ENCODE measurements around the gene GALNS.
"Not testable (repeated sequence)": the region's sequence is repeated elsewhere in the genome, so short reads cannot be mapped to it uniquely, and the experiment has no call there.

GALNS gene

GRCh38 chr16:88805887-88806393, 50.8 kb downstream of the GALNS start:
- no peak for DNase-seq (ENCODE audit: low read depth in 2 of 3, low spot score in 1 of 3)

GRCh38 chr16:88805340-88805715, 51.4 kb downstream of the GALNS start:
- no peak for DNase-seq (ENCODE audit: low read depth in 2 of 3, low spot score in 1 of 3)

DNA sequence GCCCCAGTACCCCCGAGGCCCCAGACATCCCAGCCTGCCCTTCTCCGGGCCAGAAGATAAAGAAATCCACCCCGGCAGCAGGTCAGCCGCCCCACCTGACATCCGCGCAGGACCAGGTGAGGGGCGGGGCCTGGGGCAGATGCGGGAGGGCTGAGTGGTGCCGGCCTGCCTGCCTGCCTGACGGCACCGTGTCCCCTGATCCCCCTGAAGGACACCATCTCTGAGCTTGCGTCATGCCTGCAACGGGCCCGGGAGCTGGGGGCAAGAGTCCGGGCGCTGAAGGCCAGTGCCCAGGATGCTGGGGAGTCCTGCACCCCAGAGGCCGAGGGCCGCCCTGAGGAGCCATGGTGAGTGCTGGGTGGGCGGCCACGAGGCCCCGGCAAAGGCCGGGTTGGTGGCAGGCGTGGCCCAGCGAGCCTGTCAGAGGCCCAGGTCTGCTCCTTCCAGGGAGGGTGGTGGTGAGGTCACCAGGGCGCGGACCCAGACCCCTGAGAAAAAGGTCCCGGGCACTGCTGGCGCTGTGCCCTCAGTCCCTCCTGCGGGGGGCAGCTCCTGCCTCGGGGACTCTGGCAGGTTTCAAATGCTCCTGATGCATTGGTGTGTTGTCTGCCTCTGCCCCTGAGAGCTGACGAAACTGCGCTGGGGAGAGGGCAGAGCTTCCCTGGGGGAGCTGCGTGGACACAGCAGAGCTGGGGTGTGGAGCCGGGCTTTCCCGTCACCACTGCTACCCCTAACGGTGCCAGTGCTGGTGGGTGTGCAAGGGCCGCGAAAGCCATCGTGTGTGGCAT, 52.0 kb downstream of the GALNS start:
- DNase-seq (ENCODE audit: low read depth in 2 of 3, low spot score in 1 of 3): no peak

- no peak for DNase-seq (ENCODE audit: low read depth in 2 of 3, low spot score in 1 of 3)
These were observed 52.6 kb downstream of the GALNS start for GRCh38 chr16:88804173-88804551.

DNA sequence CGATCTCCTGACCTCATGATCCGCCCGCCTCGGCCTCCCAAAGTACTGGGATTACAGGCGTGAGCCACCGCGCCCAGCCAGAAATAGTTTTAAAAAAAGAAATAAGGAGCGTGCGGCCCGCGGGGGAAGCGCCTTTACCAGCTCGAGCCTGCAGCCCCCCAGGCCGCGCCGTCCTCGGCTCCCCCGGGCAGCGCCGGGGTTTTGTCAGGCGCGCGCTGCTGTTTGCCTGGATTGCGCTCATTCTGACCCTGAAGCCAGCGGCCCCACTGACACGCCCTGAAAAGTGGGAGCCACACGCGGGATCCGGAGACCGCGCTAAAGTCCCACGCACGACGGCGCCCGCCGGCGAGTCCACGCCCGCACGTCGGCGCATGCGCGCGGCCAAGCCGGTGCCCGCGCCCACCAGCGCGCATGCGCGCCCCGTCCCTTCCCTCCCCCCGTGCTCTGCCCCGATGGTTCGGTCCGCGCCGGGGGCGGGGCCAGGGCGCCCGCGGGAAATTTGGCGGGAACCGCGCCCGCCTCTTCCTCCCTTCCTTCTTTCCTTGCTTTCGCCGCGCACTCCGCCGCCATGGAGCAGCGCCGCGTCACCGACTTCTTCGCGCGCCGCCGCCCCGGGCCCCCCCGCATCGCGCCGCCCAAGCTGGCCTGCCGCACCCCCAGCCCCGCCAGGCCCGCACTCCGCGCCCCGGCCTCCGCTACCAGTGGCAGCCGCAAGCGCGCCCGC, 53.3 kb downstream of the GALNS start, which contains the start of gene CDT1:
CDT1 (plus strand) TSS at position 526 of the 724 bp plus-strand sequence; CDS start at position 569, 43 bp downstream.
- DNase-seq (ENCODE audit: low read depth in 2 of 3, low spot score in 1 of 3): peak; percentile 78 to 81 (median 80)

DNA sequence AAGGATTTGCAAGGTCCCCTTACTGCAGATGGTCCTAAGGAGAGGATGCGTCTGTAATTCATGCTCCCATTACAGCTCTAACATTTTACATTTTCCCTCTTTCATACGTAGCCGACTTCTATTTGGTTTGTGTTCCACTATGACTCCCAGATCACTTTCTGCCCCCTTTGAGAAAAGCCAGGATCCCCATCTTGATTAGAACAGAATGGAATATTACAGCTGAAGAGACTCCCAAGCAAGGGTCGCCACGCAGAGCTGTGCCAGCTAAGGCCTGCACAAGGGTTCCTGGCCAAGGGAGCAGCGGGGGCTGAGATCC, 56.5 kb downstream of the GALNS start:
- DNase-seq (ENCODE audit: low read depth in 2 of 3, low spot score in 1 of 3): no peak

DNA sequence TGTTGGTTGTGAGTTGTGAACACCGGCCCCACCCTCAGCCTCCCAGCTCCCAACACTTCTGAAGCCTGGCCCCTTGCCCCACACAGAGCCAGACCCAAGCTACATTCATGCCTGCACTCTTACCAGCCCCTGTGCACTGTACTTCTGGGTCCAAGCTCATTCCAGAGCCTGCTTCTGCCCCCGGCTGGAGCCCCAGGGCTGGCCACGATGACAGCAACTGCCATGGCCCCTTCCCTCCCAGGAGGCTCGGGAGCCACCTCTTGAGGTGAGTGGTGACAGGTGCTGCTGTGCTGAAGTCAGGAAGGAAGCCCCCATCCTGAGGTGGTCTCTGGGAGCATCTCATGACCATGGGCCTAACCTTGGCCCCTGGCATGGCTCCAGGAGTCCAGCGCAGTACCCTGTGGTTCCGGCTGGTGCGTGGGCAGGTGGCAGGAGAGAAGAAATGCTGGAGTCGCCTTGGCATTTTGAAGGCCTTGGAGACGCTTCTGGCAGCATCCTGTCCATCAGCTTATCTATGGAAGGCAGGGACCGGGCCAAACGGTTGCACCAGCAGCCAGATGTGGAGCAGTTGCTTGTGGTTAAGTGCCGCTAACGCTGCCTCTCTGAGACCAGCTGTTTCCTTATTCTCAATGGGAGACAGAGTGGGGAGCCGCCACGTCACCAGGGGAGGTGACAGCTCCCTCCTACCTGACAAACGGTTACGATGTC, 57.0 kb downstream of the GALNS start:
- no peak for DNase-seq (ENCODE audit: low read depth in 2 of 3, low spot score in 1 of 3)

DNA sequence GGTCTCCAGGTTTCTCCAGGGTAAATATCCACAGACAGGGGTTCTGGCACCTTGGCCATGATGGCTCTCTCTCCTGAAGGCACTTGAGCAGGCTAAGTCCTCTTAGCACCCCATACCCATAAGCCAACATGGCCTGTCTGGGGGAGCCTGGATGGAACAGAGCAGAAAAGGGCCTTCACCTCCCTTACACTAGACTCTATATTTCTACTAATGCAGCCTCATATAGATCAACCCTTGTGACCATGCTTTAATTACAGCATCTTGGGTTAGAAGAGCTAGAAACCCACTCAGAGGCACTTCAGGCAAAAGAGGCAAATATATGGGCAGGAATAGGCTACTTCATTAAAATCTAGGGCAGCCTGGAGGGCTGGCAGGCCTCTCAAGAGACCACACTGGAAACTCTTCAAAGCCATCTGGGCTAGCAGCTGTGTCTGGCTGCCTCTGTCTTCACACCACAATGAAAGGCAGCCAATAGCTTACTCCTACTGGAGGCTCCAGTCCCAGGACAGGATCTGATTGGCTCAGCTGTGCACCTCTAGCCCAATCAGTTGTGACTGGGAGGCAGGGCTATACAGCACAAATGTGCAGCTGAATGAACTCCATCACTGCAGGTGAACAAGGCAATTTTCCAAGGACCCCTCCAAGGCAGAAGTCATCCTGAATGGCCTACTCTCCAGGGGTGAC, 57.8 kb downstream of the GALNS start:
- no peak for DNase-seq (ENCODE audit: low read depth in 2 of 3, low spot score in 1 of 3)

GRCh38 chr16:88798073-88798472, 58.7 kb downstream of the GALNS start:
- no peak for DNase-seq (ENCODE audit: low read depth in 2 of 3, low spot score in 1 of 3)

DNA sequence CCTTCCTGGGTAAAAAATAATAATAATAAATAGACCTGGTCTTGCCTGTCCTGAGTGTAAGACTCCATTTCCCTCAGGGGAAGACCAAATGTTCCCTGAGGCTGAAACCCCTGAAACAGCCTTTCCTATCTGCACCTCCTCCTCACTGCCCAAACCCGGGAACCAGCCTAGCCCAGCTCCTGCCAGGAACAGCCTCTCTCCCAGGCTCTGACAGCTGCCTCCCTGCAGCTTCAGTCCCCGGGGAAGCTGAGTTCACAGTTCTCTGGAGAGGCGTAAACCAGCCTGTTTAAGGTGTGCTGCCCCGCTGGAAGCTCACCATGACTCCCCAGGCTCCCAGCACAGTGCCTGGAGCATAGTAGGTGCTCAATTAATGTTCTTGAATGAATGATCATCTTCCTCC, 60.5 kb downstream of the GALNS start:
- DNase-seq (ENCODE audit: low read depth in 2 of 3, low spot score in 1 of 3): no peak

DNA sequence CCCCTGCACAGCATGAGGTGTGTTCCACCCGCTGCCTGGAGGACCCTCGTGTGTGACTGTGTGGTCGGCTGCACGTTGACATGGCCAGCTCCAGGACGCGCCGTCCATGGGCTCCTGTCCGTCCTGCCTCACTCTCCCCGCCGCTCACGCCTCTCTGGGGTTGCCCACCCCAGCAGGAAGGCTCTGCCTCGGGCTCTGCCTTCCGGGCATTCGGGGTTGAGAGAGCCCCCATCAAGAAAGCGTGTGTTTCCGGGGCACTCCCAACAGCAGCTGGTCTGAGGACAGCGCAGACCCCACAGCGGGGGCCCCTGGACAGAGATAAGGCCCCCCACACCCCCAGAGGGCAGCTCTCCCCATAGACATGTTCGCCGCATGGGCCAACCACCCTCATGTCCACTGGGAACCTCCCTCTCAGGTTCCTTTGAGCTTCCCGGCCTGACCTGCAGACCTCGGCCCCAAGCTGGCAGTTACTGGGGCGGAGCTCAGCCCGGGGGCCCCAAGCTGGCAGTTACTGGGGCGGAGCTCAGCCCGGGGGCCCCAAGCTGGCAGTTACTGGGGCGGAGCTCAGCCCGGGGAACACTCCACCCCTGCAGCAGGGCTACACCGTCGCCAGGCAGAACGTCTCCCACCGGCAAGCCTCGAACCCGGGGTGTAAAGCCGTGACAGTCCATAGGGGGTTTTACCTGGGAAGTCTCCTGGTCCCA, 63.3 kb downstream of the GALNS start:
- no peak for DNase-seq (ENCODE audit: low read depth in 2 of 3, low spot score in 1 of 3)

DNA sequence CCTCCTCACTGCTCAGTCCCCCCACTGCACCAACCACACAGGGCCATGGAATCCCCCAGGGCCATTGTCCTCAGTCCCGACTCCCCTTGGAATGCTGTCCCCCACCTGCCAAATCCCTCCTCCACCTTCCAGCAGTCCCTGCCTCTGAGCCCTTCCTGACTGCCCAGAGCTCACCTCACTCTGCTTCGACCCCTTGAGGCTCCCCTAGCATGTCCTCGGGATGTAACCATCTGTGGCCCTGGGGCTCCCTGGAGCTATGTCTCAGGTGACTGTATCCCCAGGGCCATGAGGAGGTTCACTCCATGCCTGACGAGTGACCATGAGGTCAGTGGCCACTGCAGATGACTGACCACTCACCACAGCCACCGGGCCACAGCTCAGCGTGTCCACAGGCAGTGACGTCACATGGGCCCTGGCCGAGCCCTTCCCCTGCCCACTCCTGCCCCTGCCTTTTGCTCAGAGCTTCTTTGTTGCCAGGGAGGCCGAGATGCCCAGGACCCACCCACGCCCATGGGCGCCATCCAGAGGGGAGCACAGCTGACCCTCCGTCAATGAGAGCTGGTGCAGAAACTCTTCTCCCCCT, 64.0 kb downstream of the GALNS start:
- no peak for DNase-seq (ENCODE audit: low read depth in 2 of 3, low spot score in 1 of 3)

GRCh38 chr16:88792078-88792550, 64.6 kb downstream of the GALNS start:
- no peak for DNase-seq (ENCODE audit: low read depth in 2 of 3, low spot score in 1 of 3)

GRCh38 chr16:88790312-88791211, 66.2 kb downstream of the GALNS start:
- no peak for DNase-seq (ENCODE audit: low read depth in 2 of 3, low spot score in 1 of 3)

DNA sequence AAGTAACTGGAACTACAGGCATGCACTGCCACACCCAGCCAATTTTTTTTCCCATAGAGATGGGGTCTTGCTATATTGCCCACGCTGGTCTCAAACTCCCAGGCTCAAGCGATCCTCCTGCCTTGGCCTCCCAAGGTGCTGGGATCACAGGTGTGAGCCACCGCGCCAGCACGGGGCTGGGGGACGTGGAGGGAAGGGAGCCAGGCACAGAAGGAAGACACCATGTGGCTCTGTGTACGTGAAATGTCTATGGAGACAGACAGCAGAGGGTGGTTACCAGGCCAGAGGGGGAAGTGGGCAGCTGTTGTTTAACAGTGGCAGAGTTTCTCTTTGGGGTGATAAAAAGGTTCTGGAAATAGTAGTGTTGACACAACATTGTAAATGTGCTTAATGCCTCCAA, 67.2 kb downstream of the GALNS start:
- no peak for DNase-seq (ENCODE audit: low read depth in 2 of 3, low spot score in 1 of 3)

- not testable (repeated sequence) for DNase-seq (ENCODE audit: low read depth in 2 of 3, low spot score in 1 of 3)
These were observed 68.0 kb downstream of the GALNS start for GRCh38 chr16:88788749-88789148.

DNA sequence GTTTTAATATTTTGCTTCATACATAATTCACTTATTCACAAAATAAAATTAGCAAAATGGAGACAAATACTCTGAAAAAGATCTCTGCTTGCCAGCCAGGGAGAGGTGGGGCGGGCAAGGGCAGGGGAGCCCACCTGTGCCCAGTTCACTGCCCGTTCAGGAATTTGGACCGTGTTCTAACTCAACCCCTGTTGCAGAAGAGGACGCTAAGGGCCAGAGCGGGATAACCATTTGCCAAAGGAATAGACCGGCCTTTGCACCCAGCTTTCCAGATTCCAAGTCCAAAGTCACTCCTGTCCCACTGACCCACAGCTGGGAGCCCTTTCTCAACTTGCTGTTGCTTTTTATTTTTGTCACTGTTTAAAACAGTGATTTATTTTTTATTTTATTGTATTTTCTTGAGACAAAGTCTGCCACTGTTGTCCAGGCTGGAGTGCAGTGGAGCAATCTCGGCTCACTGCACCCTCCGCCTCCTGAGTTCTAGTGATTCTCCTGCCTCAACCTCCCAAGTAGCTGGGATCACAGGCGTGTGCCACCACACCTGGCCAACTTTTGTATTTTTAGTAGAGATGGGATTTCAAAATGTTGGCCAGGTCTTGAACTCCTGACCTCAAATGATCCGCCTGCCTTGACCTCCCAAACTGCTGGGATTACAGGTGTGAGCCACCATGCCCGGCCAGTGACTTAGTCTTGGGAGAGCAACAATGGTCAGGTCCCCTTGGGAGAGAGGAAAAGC, 69.0 kb downstream of the GALNS start:
- no peak for DNase-seq (ENCODE audit: low read depth in 2 of 3, low spot score in 1 of 3)

- peak in 1 of 3 donors; percentile 67 for DNase-seq (ENCODE audit: low read depth in 2 of 3, low spot score in 1 of 3)
These were observed 71.4 kb downstream of the GALNS start, which contains the start of gene PIEZO1 for GRCh38 chr16:88785106-88785924. TSS of gene PIEZO1 (minus strand) at chr16:88785220. CDS start at chr16:88784964, 256 bp downstream.
